ENCODE results near the gene CENATAC. TPM values are rescaled to one million over a fixed set of nuclear protein-coding genes. Genes with fewer than 3 reads are reported as not detected.
A peak's percentile ranks its signal among the peaks of the same experiment; 100 is the strongest.
"Not testable (repeated sequence)": the region's sequence is repeated elsewhere in the genome, so short reads cannot be mapped to it uniquely, and the experiment has no call there.

The CENATAC gene, protein sequence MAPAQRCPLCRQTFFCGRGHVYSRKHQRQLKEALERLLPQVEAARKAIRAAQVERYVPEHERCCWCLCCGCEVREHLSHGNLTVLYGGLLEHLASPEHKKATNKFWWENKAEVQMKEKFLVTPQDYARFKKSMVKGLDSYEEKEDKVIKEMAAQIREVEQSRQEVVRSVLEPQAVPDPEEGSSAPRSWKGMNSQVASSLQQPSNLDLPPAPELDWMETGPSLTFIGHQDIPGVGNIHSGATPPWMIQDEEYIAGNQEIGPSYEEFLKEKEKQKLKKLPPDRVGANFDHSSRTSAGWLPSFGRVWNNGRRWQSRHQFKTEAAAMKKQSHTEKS
- total RNA-seq, result 51.0 TPM
- long read RNA-seq, partial matches to known transcripts, result 17 of 32 reads
- long read RNA-seq, other reads (novel, unspliced or antisense), result 12 of 32 reads

DNA sequence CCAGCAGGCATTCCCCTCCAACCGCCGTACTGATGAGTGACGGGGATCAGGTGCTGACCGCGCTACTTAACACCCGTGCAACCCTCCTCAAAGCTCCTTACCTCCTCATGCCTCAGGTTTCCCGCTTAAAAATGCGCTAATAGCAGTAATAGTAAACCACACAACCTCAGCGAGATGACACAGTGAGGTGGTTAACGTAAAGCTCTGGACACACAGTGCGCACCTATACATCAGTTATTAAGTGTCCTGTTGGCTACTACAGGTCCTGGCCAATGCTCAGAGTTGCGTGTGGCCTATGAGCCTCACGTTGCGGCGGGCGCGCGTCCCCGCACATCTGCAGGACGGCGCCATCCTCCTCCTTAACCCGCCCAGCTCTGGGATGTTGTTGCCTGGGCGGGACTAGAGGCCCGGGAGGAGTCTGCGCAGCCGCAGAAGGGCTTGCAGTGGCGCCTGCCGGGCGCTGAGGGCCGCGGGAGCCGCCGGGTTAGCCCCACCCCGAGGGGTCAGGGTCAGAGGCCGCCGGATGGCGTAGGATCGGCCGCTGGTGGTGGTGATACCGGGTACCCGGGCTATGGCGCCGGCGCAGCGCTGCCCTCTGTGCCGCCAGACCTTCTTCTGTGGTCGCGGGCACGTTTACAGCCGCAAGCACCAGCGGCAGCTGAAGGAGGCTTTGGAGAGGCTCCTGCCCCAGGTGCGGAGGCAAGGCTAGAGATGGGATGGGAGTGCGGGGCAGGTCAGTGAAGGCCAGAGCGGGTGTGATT is at the start of gene CENATAC:
Gene CENATAC, plus strand, starts transcription at position 512 of the 761 bp plus-strand sequence. Its CDS starts 60 bp downstream, at position 572.
- TF ChIP-seq, protein P1, sequence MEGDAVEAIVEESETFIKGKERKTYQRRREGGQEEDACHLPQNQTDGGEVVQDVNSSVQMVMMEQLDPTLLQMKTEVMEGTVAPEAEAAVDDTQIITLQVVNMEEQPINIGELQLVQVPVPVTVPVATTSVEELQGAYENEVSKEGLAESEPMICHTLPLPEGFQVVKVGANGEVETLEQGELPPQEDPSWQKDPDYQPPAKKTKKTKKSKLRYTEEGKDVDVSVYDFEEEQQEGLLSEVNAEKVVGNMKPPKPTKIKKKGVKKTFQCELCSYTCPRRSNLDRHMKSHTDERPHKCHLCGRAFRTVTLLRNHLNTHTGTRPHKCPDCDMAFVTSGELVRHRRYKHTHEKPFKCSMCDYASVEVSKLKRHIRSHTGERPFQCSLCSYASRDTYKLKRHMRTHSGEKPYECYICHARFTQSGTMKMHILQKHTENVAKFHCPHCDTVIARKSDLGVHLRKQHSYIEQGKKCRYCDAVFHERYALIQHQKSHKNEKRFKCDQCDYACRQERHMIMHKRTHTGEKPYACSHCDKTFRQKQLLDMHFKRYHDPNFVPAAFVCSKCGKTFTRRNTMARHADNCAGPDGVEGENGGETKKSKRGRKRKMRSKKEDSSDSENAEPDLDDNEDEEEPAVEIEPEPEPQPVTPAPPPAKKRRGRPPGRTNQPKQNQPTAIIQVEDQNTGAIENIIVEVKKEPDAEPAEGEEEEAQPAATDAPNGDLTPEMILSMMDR (IDR thresholded peaks at IDR 0.05), result peak; percentile 23

DNA sequence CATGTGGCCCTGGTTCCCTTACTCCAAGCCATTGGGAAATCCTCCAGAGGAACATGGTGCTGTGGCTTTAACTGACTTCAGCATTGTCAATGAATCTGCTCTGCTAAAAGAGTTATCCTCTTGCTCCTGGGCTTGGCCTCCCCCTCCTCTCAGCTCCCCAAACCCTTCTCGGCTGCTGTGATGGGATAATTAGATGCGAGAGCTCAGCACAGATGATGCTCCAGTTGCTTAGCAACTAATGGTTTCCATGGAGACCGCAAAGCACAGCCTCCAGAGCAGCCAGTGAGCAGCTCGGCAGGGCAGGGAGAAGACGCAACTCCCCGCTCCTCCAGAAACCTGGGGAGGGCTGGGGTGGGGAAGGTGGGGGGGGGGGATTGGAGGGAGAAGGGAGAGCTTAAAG is 44.7 kb upstream of the CENATAC start:
- intact Hi-C loops (cut with DNase I), result no loop called here
- peaks cover 13% of the 10 kb centered on the region for H3K27me3 ChIP-seq (ENCODE audit: low read depth)
- DNase-seq (no peak), ATAC-seq (no peak)
- H3K27ac ChIP-seq, result no peak overlapping the region
- no peaks in the 10 kb centered on the region for H3K9me3 ChIP-seq
- no peaks in the 10 kb centered on the region for H3K36me3 ChIP-seq
- H3K4me3 ChIP-seq, result no peak overlapping the region
- TF ChIP-seq, protein P1 (IDR thresholded peaks at IDR 0.05), result no peak
- H3K4me1 ChIP-seq, result no peaks in the 10 kb centered on the region

More for the DNA sequence above, at the start of gene CENATAC:
- peak; percentile 98 for DNase-seq
- intact Hi-C loops (cut with DNase I), result no loop called here
- Histone ChIP-seq H3K27me3 (ENCODE audit: low read depth) (no peaks in the 10 kb centered on the region), H3K4me3 (peak within 1 kb of the TSS; percentile 96), H3K4me1 (peaks cover 30% of the 10 kb centered on the region), H3K27ac (peak within 1 kb of the TSS; percentile 94), H3K9me3 (no peaks in the 10 kb centered on the region), H3K36me3 (peaks cover 36% of the 10 kb centered on the region)
- ATAC-seq, result peak; percentile 99 to 100

DNA sequence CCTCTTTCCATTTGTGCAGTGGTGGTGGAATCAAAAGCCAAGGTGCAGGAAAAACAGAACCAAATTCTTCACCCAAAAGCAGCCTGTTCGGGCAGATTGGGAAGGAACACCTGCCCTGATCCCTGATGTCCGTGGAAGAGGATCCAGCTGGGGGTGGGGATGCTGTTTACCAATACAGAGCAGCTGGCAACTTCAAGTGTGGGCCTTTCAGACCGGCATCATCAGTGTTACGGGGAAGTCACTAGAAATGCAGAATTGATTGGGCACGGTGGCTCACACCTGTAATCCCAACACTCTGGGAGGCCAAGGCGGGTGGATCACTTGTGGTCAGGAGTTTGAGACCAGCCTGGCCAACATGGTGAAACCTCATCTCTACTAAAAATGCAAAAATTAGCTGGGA is 44.0 kb upstream of the CENATAC start:
- H3K27me3 ChIP-seq (ENCODE audit: low read depth), result peaks cover 13% of the 10 kb centered on the region
- H3K36me3 ChIP-seq; H3K9me3 ChIP-seq; H3K27ac ChIP-seq; DNase-seq; H3K4me1 ChIP-seq; intact Hi-C loops (cut with DNase I); ATAC-seq; H3K4me3 ChIP-seq: not testable (repeated sequence)

DNA sequence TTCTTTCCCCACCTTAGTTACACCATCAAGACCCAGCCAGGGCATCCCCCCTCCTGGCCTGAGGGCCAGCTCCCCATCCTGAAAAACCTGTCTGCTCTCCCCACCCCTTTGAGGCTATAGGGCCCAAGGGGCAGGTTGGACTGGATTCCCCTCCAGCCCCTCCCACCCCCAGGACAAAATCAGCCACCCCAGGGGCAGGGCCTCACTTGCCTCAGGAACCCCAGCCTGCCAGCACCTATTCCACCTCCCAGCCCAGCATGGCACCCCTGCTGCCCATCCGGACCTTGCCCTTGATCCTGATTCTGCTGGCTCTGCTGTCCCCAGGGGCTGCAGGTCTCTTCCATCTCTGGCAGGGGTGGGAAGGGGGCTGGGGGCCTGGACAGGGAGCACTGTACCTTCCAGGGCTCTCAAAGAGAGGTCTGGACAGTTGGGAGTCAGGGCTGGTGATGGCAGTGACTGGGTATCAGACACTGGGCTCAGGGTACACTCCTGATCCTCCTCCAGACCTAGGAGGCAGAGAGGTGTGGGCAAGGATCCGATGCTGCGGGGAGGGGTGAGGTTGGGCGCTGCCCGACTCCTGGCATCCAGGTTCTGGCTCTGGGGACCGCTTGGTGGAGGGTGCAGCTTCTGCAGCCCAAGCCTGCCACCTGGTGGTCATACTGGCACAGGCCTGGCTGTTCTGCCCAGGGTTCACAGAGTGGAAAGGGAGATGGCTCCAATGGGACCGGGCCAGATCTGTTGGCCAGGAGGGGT is 41.7 kb upstream of the CENATAC start, which contains the start of gene UPK2:
Gene UPK2, plus strand, starts transcription at position 205 of the 753 bp plus-strand sequence. Its CDS starts 53 bp downstream, at position 258.
- intact Hi-C loops (cut with DNase I), result no loop called here
- peaks cover 5% of the 10 kb centered on the region for H3K27me3 ChIP-seq (ENCODE audit: low read depth)
- TF ChIP-seq, protein P1 (IDR thresholded peaks at IDR 0.05), result peak; percentile 98

DNA sequence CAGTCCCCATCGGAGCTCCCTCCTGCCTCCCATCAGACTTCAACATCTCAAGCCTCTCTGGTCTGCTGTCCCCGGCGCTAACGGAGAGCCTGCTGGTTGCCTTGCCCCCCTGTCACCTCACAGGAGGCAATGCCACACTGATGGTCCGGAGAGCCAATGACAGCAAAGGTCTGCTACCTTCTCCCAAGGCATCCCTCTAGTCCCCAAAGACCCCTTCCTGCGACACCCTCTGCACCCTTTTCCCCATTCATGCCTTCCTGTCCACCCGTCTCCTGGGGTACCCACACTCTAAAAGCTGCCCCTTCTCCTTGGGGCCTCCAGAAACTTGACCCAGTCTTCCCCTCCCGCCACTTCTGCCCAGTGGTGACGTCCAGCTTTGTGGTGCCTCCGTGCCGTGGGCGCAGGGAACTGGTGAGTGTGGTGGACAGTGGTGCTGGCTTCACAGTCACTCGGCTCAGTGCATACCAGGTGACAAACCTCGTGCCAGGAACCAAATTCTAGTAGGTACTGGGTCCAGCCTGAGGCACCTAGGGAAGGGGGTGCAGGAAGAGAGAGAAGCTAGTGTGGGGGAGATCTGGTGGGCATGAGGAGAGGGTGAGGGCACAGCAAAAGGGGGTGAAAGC is 41.0 kb upstream of the CENATAC start:
- H3K36me3 ChIP-seq, result no peaks in the 10 kb centered on the region
- no peaks in the 10 kb centered on the region for H3K9me3 ChIP-seq
- no peak overlapping the region for H3K4me3 ChIP-seq
- intact Hi-C loops (cut with DNase I), result no loop called here
- peaks cover 5% of the 10 kb centered on the region for H3K27me3 ChIP-seq (ENCODE audit: low read depth)
- no peak overlapping the region for H3K27ac ChIP-seq
- DNase-seq (no peak), ATAC-seq (peak in 1 of 2 donors; percentile 3)
- TF ChIP-seq, protein P1 (IDR thresholded peaks at IDR 0.05), result peak; percentile 8
- H3K4me1 ChIP-seq, result no peaks in the 10 kb centered on the region

More for the DNA sequence above, 41.7 kb upstream of the CENATAC start, which contains the start of gene UPK2:
- Histone ChIP-seq H3K9me3 (no peaks in the 10 kb centered on the region), H3K36me3 (no peaks in the 10 kb centered on the region), H3K27ac (no peak within 1 kb of the TSS), H3K4me1 (no peaks in the 10 kb centered on the region), H3K4me3 (no peak within 1 kb of the TSS)
- ATAC-seq, result peak; percentile 96 to 98
- DNase-seq, result peak; percentile 92

All from lower lobe of right lung (tissue), 2 donors.